SU-DHL-6 (cell line): ENCODE measurements around the gene DIAPH3.

Experiments used
- CTCF ChIP-seq: fragments of 200-600 bp; sonication (generic); IDR thresholded peaks from one replicate; pipeline ENCODE4 v1.5.1; 2017; ENCODE audit warnings: antibody characterized with exemption, mild to moderate bottlenecking, low read length, moderate library complexity; ENCODE audit not compliant: insufficient read depth, poor library complexity, severe bottlenecking
- EZH2phosphoT487 ChIP-seq: fragments of 200-600 bp; sonication (generic), shearing (Covaris generic); conservative IDR thresholded peaks from 2 replicates; pipeline ENCODE4 v1.6.1; 2018; ENCODE audit warnings: mild to moderate bottlenecking, antibody characterized with exemption, low read length, moderate library complexity, mixed read lengths

DNA sequence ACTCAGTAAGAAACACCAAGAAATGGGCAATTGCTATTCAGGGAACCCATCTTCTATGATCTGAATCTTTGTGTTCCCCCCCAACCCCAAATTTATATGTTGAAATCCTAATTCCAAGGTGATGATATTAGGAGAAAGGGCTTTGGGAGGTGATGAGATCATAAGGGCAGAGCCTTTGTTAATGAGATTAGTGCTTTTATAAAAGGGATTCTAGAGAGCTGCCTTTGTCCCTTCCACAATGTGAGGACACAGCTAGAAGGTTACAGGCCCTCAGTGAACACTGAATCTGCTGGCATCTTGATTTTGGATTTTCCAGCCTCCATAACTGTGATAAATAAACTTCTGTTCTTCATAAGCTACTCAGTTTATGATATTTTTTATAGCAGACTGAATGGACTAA, 376.0 kb downstream of the DIAPH3 start:
- TF ChIP-seq CTCF = no peak
- no peak for TF ChIP-seq EZH2phosphoT487
